Psoas muscle (tissue), 8 donors: Measurements from ENCODE around the gene DNAH2. TPM values are rescaled to one million over a fixed set of nuclear protein-coding genes. Genes with fewer than 3 reads are reported as not detected.

Experiments used
- ATAC-seq, 4 donors: fragments of 200-7000 bp; cut with Tn5 transposase; one replicate each; pipeline ENCODE4 v1.9.1; 2020; ENCODE audit warnings: moderate library complexity in 3 of 4, mild to moderate bottlenecking in 2 of 4
- DNase-seq, 2 donors: peaks; one replicate each; pipeline ENCODE4 v3.0.0-alpha.2; 2020
- H3K27ac ChIP-seq: fragments of 200-600 bp; one replicate; pipeline ENCODE4 v1.8.0; 2022
- H3K27me3 ChIP-seq, 3 donors: fragments of 200-600 bp in 1 of 3; one replicate each; pipeline versions ENCODE4 v1.6.1 to v1.8.0; 2013 to 2022; ENCODE audit warnings: low read length in 2 of 3, mild to moderate bottlenecking in 2 of 3, moderate library complexity in 1 of 3; ENCODE audit not compliant: insufficient read depth in 3 of 3
- H3K36me3 ChIP-seq, 2 donors: fragments of 200-600 bp in 1 of 2; one replicate each; pipeline versions ENCODE4 v1.6.1 to v1.8.0; 2013 to 2022; ENCODE audit warnings: low read depth in 1 of 2, mild to moderate bottlenecking in 1 of 2, moderate library complexity in 1 of 2; ENCODE audit not compliant: insufficient read depth in 1 of 2
- H3K4me1 ChIP-seq: fragments of 200-600 bp; one replicate; pipeline ENCODE4 v1.8.0; 2022
- H3K4me3 ChIP-seq: fragments of 200-600 bp; one replicate; pipeline ENCODE4 v1.8.0; 2022; ENCODE audit warnings: mild to moderate bottlenecking
- H3K9me3 ChIP-seq: fragments of 200-600 bp; one replicate; pipeline ENCODE4 v1.8.0; 2022
- CTCF ChIP-seq: fragments of 200-600 bp; IDR thresholded peaks from one replicate; pipeline ENCODE4 v1.8.0; 2022; ENCODE audit warnings: antibody characterized with exemption
- WGBS, 3 donors: extraction: QIAGEN DNeasy Blood & Tissue Kit; methylation state at CpG; one replicate each; pipeline versions ENCODE4 v1.1.6 to v1.1.7; 2013; 5-methylcytosine and 5-hydroxymethylcytosine counted together
- intact Hi-C, 2 donors: fragments of 100-400 bp; cut with DNase I; formaldehyde crosslinking; loops; one replicate each; pipeline versions ENCODE4 v1.11.0 to v1.14.2; 2022
- polyA plus RNA-seq, 3 donors: library from polyadenylated mRNA; stranded (reverse); fragments of 200-250 nt; gene quantifications; one replicate each; pipeline ENCODE4 v1.2.3, GENCODE V29; 2013
- total RNA-seq, 4 donors: library from RNA; stranded (reverse); fragmentation: NEBNext Ultra II Directional in 2 of 4; extraction: Animal tissue kit (Norgen Biotek cat#: 25700) in 2 of 4; gene quantifications; one replicate each; pipeline versions ENCODE4 v1.2.1 to v1.2.4, GENCODE V29; 2021 to 2023
- donor health status: healthy with polysubstance abuse.
- donor health status: DM: no; HTN: no; CAD: no; lungs with moderate emphysema.
- donor health status: Bipolar disorder and iron deficiency.
- donor health status: healthy.
- donor health status: DM: yes; HTN: yes; CAD: no.
- donor health status: DM: no; HTN: no; CAD: no.
- donor health status: DM: no; HTN: no; CAD: no.
- donor health status: DM: yes; HTN: yes; CAD: no.

The DNAH2 gene
- total and polyA plus RNA-seq, 7 donors = 0.01 to 0.10 (median 0.06) TPM

GRCh38 chr17:7835814-7836595, 118.5 kb downstream of the DNAH2 start:
- Histone ChIP-seq H3K36me3 (peaks cover 0 to 9% of the 10 kb centered on the region in 2 donors), H3K27me3 (no peaks in the 10 kb centered on the region), H3K27ac (peak overlapping the region; percentile 96), H3K4me3 (peak overlapping the region; percentile 85), H3K4me1 (peaks cover 35% of the 10 kb centered on the region), H3K9me3 (no peaks in the 10 kb centered on the region)
- no peak for TF ChIP-seq CTCF
- peak; percentile 32 to 55 (median 44) for ATAC-seq
- intact Hi-C loops = loop anchor here in 1 of 2 donors (2.0 kb wide), 1 partner anchor 15 kb away; no protein-coding TSS in a partner anchor
- DNase-seq = peak; percentile 71 to 82
- 0% methylated on average over 48 to 61 of the region's 61 CpGs for WGBS, 3 donors

DNA sequence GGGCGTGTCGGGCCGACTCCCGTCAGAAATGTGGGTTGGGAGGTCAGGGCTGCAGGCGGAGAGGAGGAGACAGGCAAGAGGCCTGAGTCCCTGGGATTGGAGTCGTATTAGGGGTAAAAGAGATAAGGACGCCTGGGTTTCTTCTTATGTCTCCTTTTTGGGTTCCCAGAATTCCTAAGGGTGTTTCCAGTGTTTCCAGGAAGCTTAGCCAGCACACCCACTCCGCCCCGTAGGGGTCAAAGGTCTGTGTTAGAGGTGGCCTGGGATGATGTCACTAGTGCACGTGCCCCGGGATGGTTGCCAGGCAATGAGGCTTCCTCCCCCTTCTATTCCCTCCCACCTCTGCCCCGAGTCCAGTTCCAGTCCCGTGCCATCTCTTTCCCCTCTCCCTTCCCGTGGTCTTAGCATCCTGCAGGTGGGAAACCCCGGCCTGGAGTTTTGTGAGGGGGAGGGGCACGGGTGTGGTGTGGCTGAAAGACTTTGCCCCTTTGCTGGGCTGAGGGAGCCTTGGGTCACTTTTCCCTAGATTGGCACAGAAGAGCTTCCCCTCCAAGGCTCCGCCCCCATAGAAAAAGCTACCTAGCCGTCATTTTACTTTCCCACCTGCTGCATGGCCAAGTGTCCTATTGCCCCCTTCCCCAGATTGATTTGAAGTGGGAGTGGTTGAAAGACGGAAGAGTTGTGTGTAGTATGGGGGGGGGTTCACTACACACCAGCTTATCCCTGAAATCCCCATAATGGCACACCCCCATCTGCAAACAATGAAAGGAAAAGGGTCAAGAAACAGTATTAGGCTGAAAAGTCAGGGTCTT, 119.3 kb downstream of the DNAH2 start:
- Histone ChIP-seq H3K4me3 (peak overlapping the region; percentile 85), H3K9me3 (no peaks in the 10 kb centered on the region), H3K27ac (peak overlapping the region; percentile 96), H3K4me1 (peaks cover 41% of the 10 kb centered on the region), H3K36me3 (peaks cover 0 to 9% of the 10 kb centered on the region in 2 donors), H3K27me3 (no peaks in the 10 kb centered on the region)
- 2% methylated on average over 19 of the region's 19 CpGs for WGBS, 3 donors
- TF ChIP-seq CTCF = no peak
- intact Hi-C loops = no loop called here
- DNase-seq (peak; percentile 90 to 95), ATAC-seq (peak; percentile 9 to 29 (median 22))

GRCh38 chr17:7837408-7838088, 120.0 kb downstream of the DNAH2 start:
- intact Hi-C loops = no loop called here

More at GRCh38 chr17:7837408-7838088, 120.0 kb downstream of the DNAH2 start:
- H3K27me3 ChIP-seq = no peaks in the 10 kb centered on the region
- ATAC-seq (no peak), DNase-seq (no peak)
- H3K9me3 ChIP-seq = no peaks in the 10 kb centered on the region
- H3K27ac ChIP-seq = peak overlapping the region; percentile 96
- TF ChIP-seq CTCF = no peak
- H3K4me1 ChIP-seq = peaks cover 41% of the 10 kb centered on the region
- 7 to 10% (median 9%) methylated on average over 8 of the region's 8 CpGs for WGBS, 3 donors
- peaks cover 0 to 9% of the 10 kb centered on the region in 2 donors for H3K36me3 ChIP-seq
- peak overlapping the region; percentile 85 for H3K4me3 ChIP-seq
